Astrocyte of the spinal cord (primary cell): ENCODE data around the gene DENND2C.

ENCODE experiments used
- DNase-seq: peaks from one replicate; pipeline ENCODE4 v3.0.0; 2011; ENCODE audit warnings: low read depth, low spot score
- H3K4me3 ChIP-seq: 2 replicates; pipeline ENCODE4 v1.5.1; 2011; ENCODE audit warnings: low read depth, mild to moderate bottlenecking, low read length, moderate library complexity
- CTCF ChIP-seq: IDR thresholded peaks from 2 replicates; pipeline ENCODE4 v1.5.1; 2012; ENCODE audit warnings: low read depth, mild to moderate bottlenecking, low read length, inconsistent platforms
- in situ Hi-C: cut with HindIII; loops from 2 replicates; pipeline ENCODE4 v1.10.0; 2017; ENCODE audit warnings: low sequenced_read_pairs

The DENND2C gene

GRCh38 chr1:114712977-114713376 is 43.1 kb upstream of the DENND2C start:
- no peak overlapping the region for H3K4me3 ChIP-seq
- TF ChIP-seq CTCF = no peak
- no peak for DNase-seq
- in situ Hi-C loops = no loop called here

- in situ Hi-C loops = no loop called here
- DNase-seq = no peak
- TF ChIP-seq CTCF = no peak
- H3K4me3 ChIP-seq = no peak overlapping the region
Observed at GRCh38 chr1:114710360-114710759, 40.5 kb upstream of the DENND2C start.

- no peak overlapping the region for H3K4me3 ChIP-seq
- no peak for DNase-seq
- TF ChIP-seq CTCF = no peak
- in situ Hi-C loops = no loop called here
Observed at GRCh38 chr1:114707604-114708003, 37.8 kb upstream of the DENND2C start.

- H3K4me3 ChIP-seq = no peak overlapping the region
Observed at GRCh38 chr1:114703242-114703641, 33.4 kb upstream of the DENND2C start.

GRCh38 chr1:114702737-114703136 is 32.9 kb upstream of the DENND2C start:
- DNase-seq = no peak
- no peak for TF ChIP-seq CTCF
- in situ Hi-C loops = no loop called here
- H3K4me3 ChIP-seq = no peak overlapping the region

More at GRCh38 chr1:114703242-114703641, 33.4 kb upstream of the DENND2C start:
- in situ Hi-C loops = no loop called here
- TF ChIP-seq CTCF = no peak
- no peak for DNase-seq

- in situ Hi-C loops = no loop called here
- no peak for DNase-seq
- TF ChIP-seq CTCF = no peak
- no peak overlapping the region for H3K4me3 ChIP-seq
Observed at GRCh38 chr1:114701931-114702330, 32.1 kb upstream of the DENND2C start.

- H3K4me3 ChIP-seq = no peak overlapping the region
- in situ Hi-C loops = no loop called here
- no peak for TF ChIP-seq CTCF
- DNase-seq = no peak
Observed at GRCh38 chr1:114700036-114700600, 30.3 kb upstream of the DENND2C start.
